ENCODE measurements around the gene USP22. TPM values are rescaled to one million over a fixed set of nuclear protein-coding genes. Genes with fewer than 3 reads are reported as not detected.
"Not testable (repeated sequence)": the region's sequence is repeated elsewhere in the genome, so short reads cannot be mapped to it uniquely, and the experiment has no call there.

USP22 gene
- 325 TPM for polyA plus RNA-seq (2013, experiment 1 of 4)
- 355 TPM for polyA plus RNA-seq (2013, experiment 2 of 4)
- 215 TPM for polyA plus RNA-seq (2013, experiment 3 of 4)
- polyA plus RNA-seq (2013, experiment 4 of 4), result 239 TPM

GRCh38 chr17:21042458-21043295, at the start of gene USP22:
TSS of gene USP22 (minus strand) at chr17:21043011. CDS start at chr17:21042835, 176 bp downstream.
- no peaks in the 10 kb centered on the region for H3K9me3 ChIP-seq (ENCODE audit: control insufficient read depth, low read length)

GRCh38 chr17:21090902-21091618, 48.2 kb upstream of the USP22 start:
- H3K9me3 ChIP-seq (ENCODE audit: control insufficient read depth, low read length), result no peaks in the 10 kb centered on the region
- no peak overlapping the region for H3K4me3 ChIP-seq (ENCODE audit: insufficient read depth, low read depth, low read length)
- H3K27ac ChIP-seq (ENCODE audit: insufficient read depth, low read depth, low read length, poor library complexity, severe bottlenecking), result no peak overlapping the region
- H3K27me3 ChIP-seq (ENCODE audit: control insufficient read depth, insufficient read depth, low read length, poor library complexity, severe bottlenecking), result no peaks in the 10 kb centered on the region
- 84 to 88% methylated on average over 1 to 3 of the region's 4 CpGs for WGBS, 2 experiments
- no peaks in the 10 kb centered on the region for H3K36me3 ChIP-seq (ENCODE audit: control insufficient read depth, insufficient read depth, low read length)
- no peaks in the 10 kb centered on the region for H3K4me1 ChIP-seq (ENCODE audit: control insufficient read depth, insufficient read depth, low read length)

More at GRCh38 chr17:21042458-21043295, at the start of gene USP22:
- H3K4me1 ChIP-seq (ENCODE audit: control insufficient read depth, insufficient read depth, low read length), result no peaks in the 10 kb centered on the region
- H3K36me3 ChIP-seq (ENCODE audit: control insufficient read depth, insufficient read depth, low read length), result no peaks in the 10 kb centered on the region
- 0% methylated on average over 86 of the region's 91 CpGs for WGBS, 2 experiments
- H3K4me3 ChIP-seq (ENCODE audit: insufficient read depth, low read depth, low read length), result peak within 1 kb of the TSS; percentile 83
- no peaks in the 10 kb centered on the region for H3K27me3 ChIP-seq (ENCODE audit: control insufficient read depth, insufficient read depth, low read length, poor library complexity, severe bottlenecking)
- peak within 1 kb of the TSS; percentile 100 for H3K27ac ChIP-seq (ENCODE audit: insufficient read depth, low read depth, low read length, poor library complexity, severe bottlenecking)

GRCh38 chr17:21089933-21090901, 47.4 kb upstream of the USP22 start:
- Histone ChIP-seq H3K4me1 (ENCODE audit: control insufficient read depth, insufficient read depth, low read length) (no peaks in the 10 kb centered on the region), H3K27me3 (ENCODE audit: control insufficient read depth, insufficient read depth, low read length, poor library complexity, severe bottlenecking) (no peaks in the 10 kb centered on the region), H3K27ac (ENCODE audit: insufficient read depth, low read depth, low read length, poor library complexity, severe bottlenecking) (no peak overlapping the region), H3K4me3 (ENCODE audit: insufficient read depth, low read depth, low read length) (no peak overlapping the region), H3K9me3 (ENCODE audit: control insufficient read depth, low read length) (no peaks in the 10 kb centered on the region), H3K36me3 (ENCODE audit: control insufficient read depth, insufficient read depth, low read length) (no peaks in the 10 kb centered on the region)
- 89 to 92% methylated on average over 3 of the region's 7 CpGs for WGBS, 2 experiments

- no peak overlapping the region for H3K4me3 ChIP-seq (ENCODE audit: insufficient read depth, low read depth, low read length)
- H3K36me3 ChIP-seq (ENCODE audit: control insufficient read depth, insufficient read depth, low read length), result no peaks in the 10 kb centered on the region
- H3K9me3 ChIP-seq (ENCODE audit: control insufficient read depth, low read length), result no peaks in the 10 kb centered on the region
- no peaks in the 10 kb centered on the region for H3K27me3 ChIP-seq (ENCODE audit: control insufficient read depth, insufficient read depth, low read length, poor library complexity, severe bottlenecking)
- H3K4me1 ChIP-seq (ENCODE audit: control insufficient read depth, insufficient read depth, low read length), result no peaks in the 10 kb centered on the region
- WGBS, 2 experiments, result 88 to 93% methylated on average over 1 of the region's 1 CpG
- no peak overlapping the region for H3K27ac ChIP-seq (ENCODE audit: insufficient read depth, low read depth, low read length, poor library complexity, severe bottlenecking)
Observed at GRCh38 chr17:21089145-21089544, 46.3 kb upstream of the USP22 start.

- H3K9me3 ChIP-seq (ENCODE audit: control insufficient read depth, low read length), result no peaks in the 10 kb centered on the region
- WGBS, 2 experiments, result 91 to 96% methylated on average over 32 of the region's 32 CpGs
- no peak overlapping the region for H3K27ac ChIP-seq (ENCODE audit: insufficient read depth, low read depth, low read length, poor library complexity, severe bottlenecking)
- H3K4me1 ChIP-seq (ENCODE audit: control insufficient read depth, insufficient read depth, low read length), result no peaks in the 10 kb centered on the region
- no peak overlapping the region for H3K4me3 ChIP-seq (ENCODE audit: insufficient read depth, low read depth, low read length)
- no peaks in the 10 kb centered on the region for H3K27me3 ChIP-seq (ENCODE audit: control insufficient read depth, insufficient read depth, low read length, poor library complexity, severe bottlenecking)
- H3K36me3 ChIP-seq (ENCODE audit: control insufficient read depth, insufficient read depth, low read length), result no peaks in the 10 kb centered on the region
Observed at GRCh38 chr17:21085707-21086106, 42.9 kb upstream of the USP22 start.

GRCh38 chr17:21085280-21085679, 42.5 kb upstream of the USP22 start:
- H3K36me3 ChIP-seq (ENCODE audit: control insufficient read depth, insufficient read depth, low read length); H3K4me3 ChIP-seq (ENCODE audit: insufficient read depth, low read depth, low read length); H3K4me1 ChIP-seq (ENCODE audit: control insufficient read depth, insufficient read depth, low read length); H3K9me3 ChIP-seq (ENCODE audit: control insufficient read depth, low read length); H3K27me3 ChIP-seq (ENCODE audit: control insufficient read depth, insufficient read depth, low read length, poor library complexity, severe bottlenecking); H3K27ac ChIP-seq (ENCODE audit: insufficient read depth, low read depth, low read length, poor library complexity, severe bottlenecking): not testable (repeated sequence)
- WGBS, 2 experiments, result 95 to 98% methylated on average over 1 of the region's 1 CpG

- Histone ChIP-seq H3K4me1 (ENCODE audit: control insufficient read depth, insufficient read depth, low read length) (no peaks in the 10 kb centered on the region), H3K27me3 (ENCODE audit: control insufficient read depth, insufficient read depth, low read length, poor library complexity, severe bottlenecking) (no peaks in the 10 kb centered on the region), H3K27ac (ENCODE audit: insufficient read depth, low read depth, low read length, poor library complexity, severe bottlenecking) (no peak overlapping the region), H3K9me3 (ENCODE audit: control insufficient read depth, low read length) (no peaks in the 10 kb centered on the region), H3K4me3 (ENCODE audit: insufficient read depth, low read depth, low read length) (no peak overlapping the region), H3K36me3 (ENCODE audit: control insufficient read depth, insufficient read depth, low read length) (no peaks in the 10 kb centered on the region)
- 90% methylated on average over 5 of the region's 5 CpGs for WGBS, 2 experiments
Observed at GRCh38 chr17:21082001-21082436, 39.2 kb upstream of the USP22 start.

- Histone ChIP-seq H3K27me3 (ENCODE audit: control insufficient read depth, insufficient read depth, low read length, poor library complexity, severe bottlenecking) (no peaks in the 10 kb centered on the region), H3K4me1 (ENCODE audit: control insufficient read depth, insufficient read depth, low read length) (no peaks in the 10 kb centered on the region), H3K36me3 (ENCODE audit: control insufficient read depth, insufficient read depth, low read length) (no peaks in the 10 kb centered on the region), H3K4me3 (ENCODE audit: insufficient read depth, low read depth, low read length) (no peak overlapping the region), H3K27ac (ENCODE audit: insufficient read depth, low read depth, low read length, poor library complexity, severe bottlenecking) (no peak overlapping the region), H3K9me3 (ENCODE audit: control insufficient read depth, low read length) (no peaks in the 10 kb centered on the region)
- 91 to 93% methylated on average over 7 of the region's 7 CpGs for WGBS, 2 experiments
Observed at GRCh38 chr17:21079196-21079595, 36.4 kb upstream of the USP22 start.

GRCh38 chr17:21078016-21078780, 35.4 kb upstream of the USP22 start:
- no peaks in the 10 kb centered on the region for H3K36me3 ChIP-seq (ENCODE audit: control insufficient read depth, insufficient read depth, low read length)
- WGBS, 2 experiments, result 90 to 92% methylated on average over 11 of the region's 11 CpGs
- no peaks in the 10 kb centered on the region for H3K9me3 ChIP-seq (ENCODE audit: control insufficient read depth, low read length)
- no peaks in the 10 kb centered on the region for H3K27me3 ChIP-seq (ENCODE audit: control insufficient read depth, insufficient read depth, low read length, poor library complexity, severe bottlenecking)
- H3K27ac ChIP-seq (ENCODE audit: insufficient read depth, low read depth, low read length, poor library complexity, severe bottlenecking), result no peak overlapping the region
- H3K4me1 ChIP-seq (ENCODE audit: control insufficient read depth, insufficient read depth, low read length), result no peaks in the 10 kb centered on the region
- no peak overlapping the region for H3K4me3 ChIP-seq (ENCODE audit: insufficient read depth, low read depth, low read length)
